H1 (cell line): ENCODE measurements around the gene DEGS2. TPM values are rescaled to one million over a fixed set of nuclear protein-coding genes. Genes with fewer than 3 reads are reported as not detected.

ENCODE experiments used
- CTCF ChIA-PET: fragments of 300-600 bp; sonication (Branson Sonifier 250); formaldehyde crosslinking; loops from one replicate; lab custom pipeline; 2021; ENCODE audit not compliant: partially characterized antibody; lab: Charles Lee
- POLR2A ChIA-PET: fragments of 300-600 bp; sonication (Branson Sonifier 250); formaldehyde crosslinking; loops from one replicate; lab custom pipeline; 2021; ENCODE audit warnings: inconsistent platforms; ENCODE audit not compliant: partially characterized antibody; lab: Charles Lee
- DNase-seq, 2 experiments: peaks; one replicate each; pipeline versions ENCODE4 v3.0.0 to v3.0.0-alpha.2; 2010 to 2022; ENCODE audit warnings: low spot score in 2 of 2, low read depth in 1 of 2, mixed read lengths in 1 of 2
- FAIRE-seq: peaks from 2 replicates; lab custom pipeline; 2011; peaks lifted over from hg19 to GRCh38; lab: Jason Lieb, UNC
- H2AFZ ChIP-seq: 2 replicates; pipeline ENCODE4 v1.8.1; 2012; ENCODE audit warnings: low read length, inconsistent platforms
- H2AK5ac ChIP-seq: 2 replicates; pipeline ENCODE4 v1.6.1; 2013; ENCODE audit warnings: low read depth, low read length
- H2BK120ac ChIP-seq: replicated peaks from 2 replicates; pipeline ENCODE3; 2013; ENCODE audit warnings: low read depth, low read length, inconsistent platforms
- H2BK12ac ChIP-seq: 2 replicates; pipeline ENCODE4 v1.6.1; 2013; ENCODE audit warnings: low read depth, low read length
- H2BK15ac ChIP-seq: 2 replicates; pipeline ENCODE4 v1.6.1; 2013; ENCODE audit warnings: low read length
- H2BK20ac ChIP-seq: 2 replicates; pipeline ENCODE4 v1.6.1; 2013; ENCODE audit warnings: low read length
- H2BK5ac ChIP-seq: 2 replicates; pipeline ENCODE4 v1.6.1; 2013; ENCODE audit warnings: low read depth, low read length
- H3K14ac ChIP-seq: 2 replicates; pipeline ENCODE4 v1.6.1; 2013; ENCODE audit warnings: inconsistent platforms; ENCODE audit not compliant: insufficient read length
- H3K18ac ChIP-seq: 2 replicates; pipeline ENCODE4 v1.6.1; 2013; ENCODE audit warnings: low read length; ENCODE audit errors: extremely low read depth
- H3K23ac ChIP-seq: 2 replicates; pipeline ENCODE4 v1.6.1; 2013; ENCODE audit warnings: inconsistent platforms; ENCODE audit not compliant: insufficient read length
- H3K23me2 ChIP-seq: 2 replicates; pipeline ENCODE4 v1.6.1; 2013; ENCODE audit warnings: low read depth, low read length
- H3K27ac ChIP-seq: 2 replicates; pipeline ENCODE4 v1.6.1; 2011; ENCODE audit warnings: low read depth, low read length, inconsistent platforms
- H3K27me3 ChIP-seq, 4 experiments: replicated peaks in 1 of 4; 1 replicate in 1 of 4; 2 replicates in 3 of 4; pipeline versions ENCODE4 v1.6.1 to v1.8.1; 2011 to 2013; ENCODE audit warnings: low read length in 3 of 4, mild to moderate bottlenecking in 3 of 4, inconsistent platforms in 2 of 4, mixed read lengths in 2 of 4, moderate library complexity in 1 of 4; ENCODE audit not compliant: control insufficient read depth in 3 of 4, insufficient read depth in 3 of 4; ENCODE audit errors: extremely low read depth in 1 of 4
- H3K36me3 ChIP-seq, 4 experiments: 2 replicates each; pipeline versions ENCODE4 v1.6.1 to v1.8.1; 2011 to 2013; ENCODE audit warnings: mild to moderate bottlenecking in 4 of 4, low read length in 3 of 4, moderate library complexity in 2 of 4, control low read depth in 1 of 4, inconsistent platforms in 1 of 4; ENCODE audit not compliant: insufficient read depth in 4 of 4, control insufficient read depth in 2 of 4
- H3K4ac ChIP-seq: replicated peaks from 2 replicates; pipeline ENCODE3; 2013; ENCODE audit warnings: low read length, low read depth, mixed read lengths, inconsistent platforms; ENCODE audit not compliant: insufficient read length
- H3K4me1 ChIP-seq, 4 experiments: replicated peaks in 1 of 4; 1 replicate in 1 of 4; 2 replicates in 3 of 4; pipeline versions ENCODE4 v1.6.1 to v1.8.1; 2011 to 2013; ENCODE audit warnings: low read length in 3 of 4, inconsistent platforms in 2 of 4, mixed read lengths in 1 of 4; ENCODE audit not compliant: insufficient read depth in 4 of 4, control insufficient read depth in 3 of 4
- H3K4me2 ChIP-seq, 2 experiments: 2 replicates each; pipeline versions ENCODE4 v1.6.1 to v1.8.1; 2011 to 2013; ENCODE audit warnings: low read depth in 2 of 2, low read length in 2 of 2, control low read depth in 1 of 2, inconsistent platforms in 1 of 2, mild to moderate bottlenecking in 1 of 2; ENCODE audit not compliant: insufficient read depth in 1 of 2
- H3K4me3 ChIP-seq, 4 experiments: fragments of 200-600, 300-600 bp in 1 of 4; sonication (generic), shearing (Covaris generic), sonication (Bioruptor Twin) in 1 of 4; 2 replicates each; pipeline versions ENCODE4 v1.5.1 to v1.8.1; 2011 to 2016; ENCODE audit warnings: low read length in 4 of 4, low read depth in 3 of 4, control low read depth in 2 of 4, inconsistent platforms in 2 of 4, mild to moderate bottlenecking in 2 of 4, mixed read lengths in 1 of 4, moderate library complexity in 1 of 4; ENCODE audit not compliant: insufficient read depth in 2 of 4; ENCODE audit errors: extremely low read depth in 1 of 4
- H3K56ac ChIP-seq: replicated peaks from 2 replicates; pipeline ENCODE3; 2013; ENCODE audit warnings: low read depth, mild to moderate bottlenecking, mixed read lengths, low read length, inconsistent platforms; ENCODE audit not compliant: insufficient read length
- H3K79me1 ChIP-seq: 2 replicates; pipeline ENCODE4 v1.6.1; 2013; ENCODE audit warnings: low read depth, low read length, control low read depth
- H3K79me2 ChIP-seq, 2 experiments: 2 replicates each; pipeline versions ENCODE4 v1.6.1 to v1.8.1; 2012 to 2013; ENCODE audit warnings: low read length in 2 of 2, mild to moderate bottlenecking in 2 of 2, inconsistent platforms in 1 of 2; ENCODE audit not compliant: insufficient read depth in 2 of 2, control insufficient read depth in 1 of 2
- H3K9ac ChIP-seq, 4 experiments: replicated peaks in 1 of 4; 1 replicate in 1 of 4; 2 replicates in 3 of 4; pipeline versions ENCODE4 v1.6.1 to v1.8.1; 2011 to 2013; ENCODE audit warnings: low read depth in 3 of 4, low read length in 3 of 4, control low read depth in 2 of 4, mild to moderate bottlenecking in 2 of 4, moderate library complexity in 2 of 4, inconsistent platforms in 1 of 4; ENCODE audit errors: extremely low read depth in 1 of 4
- H3K9me3 ChIP-seq, 2 experiments: 2 replicates each; pipeline versions ENCODE4 v1.6.1 to v1.8.1; 2012 to 2013; ENCODE audit warnings: mild to moderate bottlenecking in 2 of 2, moderate library complexity in 2 of 2, control low read depth in 1 of 2, inconsistent platforms in 1 of 2, low read depth in 1 of 2, low read length in 1 of 2, mixed read lengths in 1 of 2; ENCODE audit not compliant: insufficient read depth in 2 of 2
- H4K20me1 ChIP-seq, 2 experiments: replicated peaks in 1 of 2; 2 replicates each; pipeline versions ENCODE3 to v1.8.1; 2011 to 2013; ENCODE audit warnings: inconsistent platforms in 2 of 2, low read length in 2 of 2, mild to moderate bottlenecking in 1 of 2; ENCODE audit not compliant: insufficient read depth in 2 of 2, control insufficient read depth in 1 of 2
- H4K5ac ChIP-seq: 2 replicates; pipeline ENCODE4 v1.6.1; 2013; ENCODE audit warnings: low read length, low read depth, mixed read lengths, inconsistent platforms; ENCODE audit not compliant: insufficient read length
- H4K8ac ChIP-seq: 2 replicates; pipeline ENCODE4 v1.8.0; 2013; ENCODE audit warnings: mild to moderate bottlenecking, moderate library complexity, low read length, inconsistent platforms; ENCODE audit not compliant: insufficient read depth; ENCODE audit errors: extremely low read depth
- H4K91ac ChIP-seq: replicated peaks from 2 replicates; pipeline ENCODE3; 2013; ENCODE audit warnings: low read length, mixed read lengths, inconsistent platforms; ENCODE audit not compliant: insufficient read length
- BRCA1 ChIP-seq: IDR thresholded peaks from 2 replicates; pipeline ENCODE4 v1.6.1; 2012; ENCODE audit warnings: low read depth, low read length, improper control_type of control experiment
- EP300 ChIP-seq, 2 experiments: IDR thresholded peaks; 1 replicate in 1 of 2; 2 replicates in 1 of 2; pipeline ENCODE4 v1.6.1; 2011 to 2012; ENCODE audit warnings: low read depth in 2 of 2, low read length in 2 of 2, mild to moderate bottlenecking in 2 of 2, borderline replicate concordance in 1 of 2, inconsistent platforms in 1 of 2, moderate library complexity in 1 of 2
- KDM4A ChIP-seq: IDR thresholded peaks from one replicate; pipeline ENCODE4 v1.7.1; 2012; ENCODE audit warnings: low read depth, mild to moderate bottlenecking, moderate library complexity, low read length, inconsistent platforms; ENCODE audit not compliant: severe bottlenecking
- MAFK ChIP-seq: IDR thresholded peaks from 2 replicates; pipeline ENCODE4 v1.6.1; 2012; ENCODE audit warnings: low read depth, mild to moderate bottlenecking, improper control_type of control experiment, low read length
- SAP30 ChIP-seq: fragments of 300-600 bp; sonication (generic); IDR thresholded peaks from 2 replicates; pipeline ENCODE4 v1.7.1; 2012; ENCODE audit warnings: low read length, moderate library complexity, mild to moderate bottlenecking, inconsistent platforms; ENCODE audit not compliant: insufficient read depth, insufficient replicate concordance
- TEAD4 ChIP-seq: IDR thresholded peaks from 2 replicates; pipeline ENCODE4 v1.6.1; 2012; ENCODE audit warnings: low read depth, low read length, inconsistent platforms, mixed read lengths
- WGBS, 2 experiments: shearing (Covaris generic) in 1 of 2; methylation state at CpG; one replicate each; pipeline versions ENCODE4 v1.1.6 to v1.1.7; 2013 to 2015; ENCODE audit warnings: low lambda C conversion rate in 2 of 2, mixed read lengths in 2 of 2, inconsistent platforms in 1 of 2, low coverage in 1 of 2, missing lambda C conversion rate in 1 of 2; ENCODE audit not compliant: insufficient replicate concordance in 2 of 2, insufficient coverage in 1 of 2, insufficient read length in 1 of 2; ENCODE audit errors: extremely low coverage in 1 of 2, missing lambda C conversion rate in 1 of 2; 5-methylcytosine and 5-hydroxymethylcytosine counted together
- polyA plus RNA-seq, 7 experiments: library from polyadenylated mRNA; depleted of rRNA in 3 of 7; stranded (reverse) in 5 of 7; unstranded in 2 of 7; fragments of >200 nt in 5 of 7; fragments of 200-250 nt in 2 of 7; gene quantifications; 1 replicate in 5 of 7; 2 replicates in 1 of 7; 4 replicates in 1 of 7; pipeline versions ENCODE4 v1.2.1 to v1.2.3, GENCODE V29; 2011 to 2013; ENCODE audit warnings: missing spikeins in 2 of 7, mixed read lengths in 2 of 7
- total RNA-seq: library from RNA; stranded (reverse); fragmentation: NEBNext Ultra II Directional; extraction: Animal tissue kit (Norgen Biotek cat#: 25700); gene quantifications from 2 replicates; pipeline ENCODE4 v1.2.1, GENCODE V29; 2021

DEGS2 gene
- total and polyA plus RNA-seq, 2 of the 8 experiments (the other 6 are each of a cell fraction or from before 2014, with no cell fraction given) = 0.61 to 0.82 TPM

GRCh38 chr14:100190126-100190525 lies 30.7 kb upstream of the DEGS2 start:
- H3K18ac ChIP-seq = no peak overlapping the region
- H2BK12ac ChIP-seq = no peak overlapping the region
- H4K20me1 ChIP-seq = no peaks in the 10 kb centered on the region
- TF ChIP-seq BRCA1 (no peak), EP300 (IDR thresholded peaks at IDR 0.05; ENCODE audit: borderline replicate concordance in 1 of 2, low read depth in 2 of 2, low read length in 2 of 2) (no peak), TEAD4 (no peak), MAFK (no peak), KDM4A (no peak), SAP30 (no peak)
- H2AFZ ChIP-seq = no peak overlapping the region
- no peaks in the 10 kb centered on the region for H3K23me2 ChIP-seq
- H3K27ac ChIP-seq = no peak overlapping the region
- FAIRE-seq (no peak), DNase-seq (no peak)
- no peak overlapping the region for H3K4ac ChIP-seq
- H3K4me3 ChIP-seq = no peak overlapping the region
- H2BK20ac ChIP-seq = no peak overlapping the region
- no peak overlapping the region for H2BK5ac ChIP-seq
- ChIA-PET CTCF (interaction anchor here (0.9 to 1.5 kb wide), 2 partner anchors 12 to 32 kb away, joined by 4 read pairs; no protein-coding TSS in a partner anchor), POLR2A (interaction anchor here (0.6 kb wide), 1 partner anchor 384 kb away, joined by 3 read pairs; no protein-coding TSS in a partner anchor)
- no peaks in the 10 kb centered on the region for H3K79me2 ChIP-seq
- H2BK15ac ChIP-seq = no peak overlapping the region
- no peak overlapping the region for H4K8ac ChIP-seq
- H4K91ac ChIP-seq = no peak overlapping the region
- WGBS, 2 experiments = 88% methylated on average over 1 of the region's 1 CpG; no CpG with 5 or more reads in 1 of the 2 experiments
- H3K9me3 ChIP-seq = no peaks in the 10 kb centered on the region
- H3K4me1 ChIP-seq = peaks cover 4 to 12% (median 10%) of the 10 kb centered on the region in 4 experiments; a peak in 6 of 7 replicates
- no peak overlapping the region for H3K9ac ChIP-seq
- H3K56ac ChIP-seq = no peak overlapping the region
- no peak overlapping the region for H2BK120ac ChIP-seq
- H3K79me1 ChIP-seq = no peaks in the 10 kb centered on the region
- H2AK5ac ChIP-seq = no peak overlapping the region
- no peak overlapping the region for H3K23ac ChIP-seq
- no peak overlapping the region for H3K14ac ChIP-seq
- no peaks in the 10 kb centered on the region for H3K27me3 ChIP-seq
- H3K4me2 ChIP-seq = no peak overlapping the region
- H4K5ac ChIP-seq = no peak overlapping the region
- H3K36me3 ChIP-seq = no peaks in the 10 kb centered on the region
